NCI-H2081 (cell line): Measurements from ENCODE around the gene ARFRP1.

ENCODE experiments used
- DNase-seq, 2 experiments: peaks; one replicate each; lab custom pipeline; 2025; lab: John Stamatoyannopoulos, UW

ARFRP1 gene

GRCh38 chr20:63743210-63743970 lies 35.6 kb upstream of the ARFRP1 start:
- DNase-seq: no peak

- no peak for DNase-seq
Measured at GRCh38 chr20:63742381-63743024, 34.7 kb upstream of the ARFRP1 start.

- no peak for DNase-seq
Measured at GRCh38 chr20:63741676-63742380, 34.1 kb upstream of the ARFRP1 start.

DNA sequence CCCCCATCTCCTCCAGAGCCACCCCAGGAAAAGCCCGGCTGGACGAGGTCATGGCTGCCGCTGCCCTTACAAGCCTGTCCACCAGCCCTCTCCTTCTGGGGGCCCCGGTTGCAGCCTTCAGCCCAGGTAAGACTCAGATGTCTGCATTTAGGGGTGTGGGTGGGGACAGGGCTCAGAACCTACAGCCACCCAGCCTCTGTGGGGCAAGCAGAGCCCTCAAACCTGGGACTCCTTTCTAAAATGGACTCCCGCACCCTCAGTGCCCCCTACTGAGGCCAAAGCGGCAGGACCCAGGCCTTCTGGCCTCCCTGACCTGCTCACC lies 33.5 kb upstream of the ARFRP1 start:
- no peak for DNase-seq

DNA sequence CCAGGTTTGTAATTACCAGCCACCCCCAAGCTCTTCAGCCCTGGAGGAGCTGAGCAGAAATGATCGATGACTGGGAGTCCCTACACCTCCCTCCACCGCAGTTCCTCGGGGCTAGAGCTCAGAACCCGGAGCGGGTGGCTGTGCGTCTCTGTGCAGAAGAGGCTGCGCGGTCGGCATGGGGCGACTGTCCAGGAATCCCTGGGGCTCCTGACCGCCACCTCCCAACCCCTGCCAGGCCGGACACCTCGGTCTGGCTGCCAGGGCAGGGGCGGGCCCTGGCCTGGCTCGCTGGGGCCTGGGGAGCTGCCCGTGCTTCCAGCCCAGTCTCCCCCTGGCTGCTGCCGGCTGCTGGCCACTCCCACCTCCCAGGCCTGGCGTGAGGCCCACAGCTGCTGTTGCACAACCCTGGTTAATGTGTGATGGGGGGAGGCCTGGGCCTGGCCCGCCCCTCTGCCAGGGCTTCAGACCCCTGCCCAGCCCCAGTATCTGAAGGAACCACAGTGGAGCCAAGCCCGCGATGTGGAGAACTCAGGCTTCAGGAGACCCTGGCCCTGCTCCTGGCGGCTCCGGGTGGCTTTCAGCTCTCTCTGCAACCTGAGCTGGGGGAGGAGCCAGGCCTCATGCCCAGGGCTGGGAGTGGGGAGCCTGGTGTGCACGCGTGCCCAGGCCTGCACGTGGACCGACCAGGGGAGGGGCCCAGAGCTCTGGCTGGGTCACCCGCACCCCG lies 33.0 kb upstream of the ARFRP1 start:
- DNase-seq: peak; percentile 71 to 82

DNA sequence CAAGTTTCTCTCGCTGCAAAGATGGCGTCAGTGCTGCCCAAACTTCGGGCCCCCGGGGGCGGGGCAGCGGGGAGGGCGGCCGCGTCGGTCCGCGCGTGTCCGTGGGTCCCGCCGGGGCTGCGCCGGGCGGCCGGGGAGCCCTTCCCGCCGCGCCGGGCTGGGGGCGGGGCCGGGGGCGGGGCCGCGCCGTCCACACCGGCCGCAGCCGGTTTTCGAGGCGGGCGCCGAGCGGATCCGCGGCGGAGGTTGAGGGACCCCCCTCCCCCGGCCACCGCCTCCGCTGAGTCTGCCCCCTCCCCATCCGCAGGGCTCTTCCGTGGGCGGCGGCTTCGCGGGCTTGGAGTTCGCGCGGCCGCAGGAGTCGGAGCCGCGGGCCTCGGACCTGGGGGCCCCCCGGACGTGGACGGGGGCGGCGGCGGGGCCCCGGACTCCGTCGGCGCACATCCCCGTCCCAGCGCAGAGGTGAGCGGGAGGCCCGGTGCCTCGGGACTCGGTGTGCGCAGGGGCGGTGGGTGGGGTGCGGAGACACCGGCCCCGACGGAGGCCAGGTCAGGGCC lies 32.4 kb upstream of the ARFRP1 start:
- DNase-seq: no peak

- peak; percentile 66 to 69 for DNase-seq
Measured at GRCh38 chr20:63739130-63740069, 31.6 kb upstream of the ARFRP1 start, which contains the start of gene SLC2A4RG. SLC2A4RG (plus strand) TSS chr20:63739776; CDS start chr20:63739913, 137 bp downstream.

- no peak for DNase-seq
Measured at GRCh38 chr20:63738687-63739129, 30.9 kb upstream of the ARFRP1 start.

DNA sequence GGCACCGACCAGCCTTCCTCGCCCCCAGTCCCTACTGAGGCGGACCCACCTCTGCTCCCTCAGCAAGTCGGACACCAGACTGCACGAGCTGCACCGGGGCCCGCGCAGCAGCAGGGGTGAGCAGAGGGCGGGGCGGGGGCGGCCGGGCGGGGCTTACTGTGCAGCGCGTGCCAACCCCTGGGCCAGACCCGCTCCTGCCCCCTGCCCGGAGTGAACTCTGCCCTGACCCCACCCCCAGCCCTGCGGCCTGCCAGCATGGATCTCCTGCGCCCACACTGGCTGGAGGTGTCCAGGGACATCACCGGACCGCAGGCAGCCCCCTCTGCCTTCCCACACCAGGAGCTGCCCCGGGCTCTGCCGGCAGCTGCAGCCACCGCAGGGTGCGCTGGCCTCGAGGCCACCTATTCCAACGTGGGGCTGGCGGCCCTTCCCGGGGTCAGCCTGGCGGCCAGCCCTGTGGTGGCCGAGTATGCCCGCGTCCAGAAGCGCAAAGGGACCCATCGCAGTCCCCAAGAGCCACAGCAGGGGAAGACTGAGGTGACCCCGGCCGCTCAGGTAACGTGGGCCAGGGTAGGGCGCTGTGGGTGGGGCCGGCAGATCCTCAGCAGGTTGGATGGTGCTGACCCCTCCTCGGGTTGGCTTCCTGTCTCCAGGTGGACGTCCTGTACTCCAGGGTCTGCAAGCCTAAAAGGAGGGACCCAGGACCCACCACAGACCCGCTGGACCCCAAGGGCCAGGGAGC lies 30.3 kb upstream of the ARFRP1 start:
- DNase-seq: no peak

DNA sequence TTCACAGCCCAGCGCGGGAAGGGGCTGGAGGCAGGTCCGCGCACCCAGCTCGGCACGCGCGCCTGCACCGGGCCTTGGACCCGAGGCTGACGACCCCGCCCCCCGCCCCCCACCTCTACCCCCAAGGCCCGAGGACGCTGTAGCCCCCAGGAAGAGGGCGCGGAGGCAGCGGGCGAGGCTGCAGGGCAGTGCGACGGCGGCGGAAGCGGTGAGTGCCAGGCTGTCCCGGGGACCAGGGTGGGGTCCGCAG lies 29.8 kb upstream of the ARFRP1 start:
- no peak for DNase-seq

DNA sequence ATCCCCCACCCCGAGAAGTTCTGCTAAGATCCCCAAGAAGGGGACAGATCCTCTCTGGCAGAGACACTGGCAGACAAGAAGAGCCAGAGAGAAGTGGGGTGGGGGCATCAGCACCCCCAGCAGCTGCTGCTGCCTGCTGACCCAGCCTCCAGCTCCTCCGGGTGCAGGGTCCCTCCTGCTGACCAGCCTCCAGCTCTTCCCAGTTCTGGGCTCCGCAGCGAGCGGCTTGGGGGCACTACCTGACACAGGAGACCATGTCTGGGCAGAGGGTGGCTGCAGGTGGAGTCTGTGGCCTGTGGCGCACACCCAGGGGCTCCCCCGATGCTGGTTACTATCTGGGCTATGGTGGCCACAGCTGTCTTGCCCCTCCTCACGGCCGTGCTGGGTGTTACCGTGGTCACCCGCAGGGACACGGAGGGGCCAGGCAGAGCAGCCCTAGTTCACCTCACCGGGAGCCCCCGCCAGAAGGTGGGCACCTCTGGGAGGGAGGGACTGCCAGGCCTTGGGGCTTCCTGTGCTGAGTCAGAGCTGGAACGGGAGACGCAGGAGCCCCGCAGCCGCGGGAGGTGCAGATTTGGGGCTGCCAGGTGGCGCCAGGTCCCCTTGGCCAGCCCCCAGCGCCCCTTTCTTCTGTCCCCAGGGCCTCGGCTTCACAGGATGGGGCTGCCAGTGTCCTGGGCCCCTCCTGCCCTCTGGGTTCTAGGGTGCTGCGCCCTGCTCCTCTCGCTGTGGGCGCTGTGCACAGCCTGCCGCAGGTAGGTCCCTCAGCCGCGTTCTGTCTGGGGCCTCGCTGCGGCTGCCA lies 29.3 kb upstream of the ARFRP1 start:
- no peak for DNase-seq

- no peak for DNase-seq
Measured at GRCh38 chr20:63735859-63736718, 28.3 kb upstream of the ARFRP1 start, which contains the start of gene LIME1. LIME1 (plus strand) TSS chr20:63736664; CDS start chr20:63737550, 886 bp downstream.

DNA sequence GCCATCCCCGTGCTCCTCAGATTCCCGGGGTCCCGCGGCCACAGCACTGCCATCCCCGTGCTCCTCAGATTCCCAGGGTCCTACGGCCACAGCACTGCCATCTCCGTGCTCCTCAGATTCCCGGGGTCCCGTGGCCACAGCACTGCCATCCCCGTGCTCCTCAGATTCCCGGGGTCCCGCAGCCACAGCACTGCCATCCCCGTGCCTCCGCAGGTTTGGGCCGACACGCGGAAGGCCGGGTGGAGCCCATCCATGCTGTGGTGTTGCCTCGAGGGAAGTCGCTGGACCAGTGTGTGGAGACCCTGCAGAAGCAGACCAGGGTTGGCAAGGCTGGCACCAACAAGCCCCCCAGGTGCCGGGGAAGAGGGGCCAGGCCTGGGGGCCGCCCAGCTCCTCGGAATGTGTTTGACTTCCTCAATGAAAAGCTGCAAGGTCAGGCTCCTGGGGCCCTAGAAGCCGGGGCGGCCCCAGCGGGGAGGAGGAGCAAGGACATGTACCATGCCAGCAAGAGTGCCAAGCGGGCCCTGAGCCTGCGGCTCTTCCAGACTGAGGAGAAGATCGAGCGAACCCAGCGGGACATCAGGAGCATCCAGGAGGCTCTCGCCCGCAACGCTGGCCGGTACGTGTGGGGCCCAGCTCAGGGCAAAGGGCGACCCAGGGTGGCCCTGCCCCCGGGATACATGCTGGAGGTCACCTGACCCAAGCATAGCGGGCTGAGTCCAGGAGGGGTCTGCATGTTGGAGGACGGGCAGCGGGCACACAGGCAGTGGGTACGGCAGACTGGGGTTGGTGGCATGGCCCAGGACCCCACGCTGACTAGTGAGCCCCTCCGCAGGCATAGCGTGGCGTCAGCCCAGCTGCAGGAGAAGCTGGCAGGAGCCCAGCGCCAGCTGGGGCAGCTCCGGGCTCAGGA lies 27.4 kb upstream of the ARFRP1 start:
- no peak for DNase-seq

GRCh38 chr20:63734111-63734945 lies 26.6 kb upstream of the ARFRP1 start:
- no peak for DNase-seq

DNA sequence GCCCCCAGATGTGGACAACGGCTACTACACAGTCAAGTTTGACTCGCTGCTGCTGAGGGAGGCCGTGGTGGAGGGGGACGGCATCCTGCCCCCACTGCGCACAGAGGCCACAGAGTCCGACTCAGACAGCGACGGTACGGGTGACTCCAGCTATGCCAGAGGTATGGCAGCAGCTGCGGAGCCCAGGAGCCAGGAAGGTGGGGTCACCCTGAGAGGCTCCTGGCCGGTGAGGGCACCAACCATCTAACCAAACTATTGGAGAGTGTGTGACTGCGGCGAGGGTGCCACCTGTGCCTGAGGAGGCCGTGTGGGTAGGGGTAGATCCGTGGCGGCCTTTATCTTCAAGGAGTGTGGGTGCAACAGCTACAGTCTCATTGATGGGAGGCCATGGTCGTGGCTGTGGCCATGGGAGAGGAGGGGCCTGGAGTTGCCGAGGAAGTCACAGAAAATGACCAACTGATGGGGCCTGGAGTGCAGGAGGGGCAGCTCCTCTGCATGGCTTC lies 25.9 kb upstream of the ARFRP1 start:
- DNase-seq: no peak

- no peak for DNase-seq
Measured at GRCh38 chr20:63733117-63733516, 25.3 kb upstream of the ARFRP1 start.
